ENCODE results near the gene SLC16A3. TPM values are rescaled to one million over a fixed set of nuclear protein-coding genes. Genes with fewer than 3 reads are reported as not detected.

SLC16A3 gene
- total RNA-seq, 1 donor from 2014 or later: 21.0 TPM

DNA sequence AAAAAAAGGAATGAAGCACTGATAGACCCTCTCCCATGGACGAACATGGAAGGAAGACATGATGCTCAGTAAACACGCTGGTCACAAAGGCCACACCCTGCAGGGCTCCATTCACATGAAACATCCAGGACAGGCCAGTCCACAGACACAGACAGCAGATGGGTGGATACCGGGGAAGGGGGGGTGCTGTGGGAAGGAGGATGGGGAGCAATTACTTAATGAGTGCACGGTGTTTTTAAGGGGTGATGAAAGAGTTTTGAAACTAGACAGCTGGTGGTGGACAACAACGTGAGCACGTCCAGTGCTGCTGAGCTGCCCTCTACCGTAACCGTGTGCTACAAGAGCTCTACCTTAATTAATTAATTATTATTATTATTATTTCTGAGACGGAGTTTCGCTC lies 6.0 kb upstream of the SLC16A3 start:
- Histone ChIP-seq H4K20me1 (ENCODE audit: low read depth) (no peaks in the 10 kb centered on the region), H3K9ac (no peak overlapping the region), H2AFZ (replicated peaks) (no peak overlapping the region), H3K27me3 (peaks cover 48% of the 10 kb centered on the region), H3F3A (ENCODE audit: low read depth) (peaks cover under 1% of the 10 kb centered on the region), H3K4me2 (no peak overlapping the region), H3K9me3 (ENCODE audit: low read depth) (no peaks in the 10 kb centered on the region), H3K79me2 (ENCODE audit: low read depth) (no peaks in the 10 kb centered on the region), H3K36me3 (no peaks in the 10 kb centered on the region), H3K4me3 (no peak overlapping the region), H3K4me1 (no peaks in the 10 kb centered on the region), H3K27ac (no peak overlapping the region)
- peaks cover 7% of the 10 kb centered on the region for H3K9me3 Mint-ChIP-seq
- H3K27me3 Mint-ChIP-seq (ENCODE audit: insufficient read depth, low read depth): peaks cover 18% of the 10 kb centered on the region
- no peak overlapping the region for H3K4me3 Mint-ChIP-seq
- no peak for DNase-seq (ENCODE audit: low spot score)
- H3K27ac Mint-ChIP-seq: no peak overlapping the region
- TF ChIP-seq EZH2phosphoT487 (IDR thresholded peaks at IDR 0.05) (no peak), EZH2 (IDR thresholded peaks at IDR 0.05) (no peak)
- TF ChIP-seq, protein P1, sequence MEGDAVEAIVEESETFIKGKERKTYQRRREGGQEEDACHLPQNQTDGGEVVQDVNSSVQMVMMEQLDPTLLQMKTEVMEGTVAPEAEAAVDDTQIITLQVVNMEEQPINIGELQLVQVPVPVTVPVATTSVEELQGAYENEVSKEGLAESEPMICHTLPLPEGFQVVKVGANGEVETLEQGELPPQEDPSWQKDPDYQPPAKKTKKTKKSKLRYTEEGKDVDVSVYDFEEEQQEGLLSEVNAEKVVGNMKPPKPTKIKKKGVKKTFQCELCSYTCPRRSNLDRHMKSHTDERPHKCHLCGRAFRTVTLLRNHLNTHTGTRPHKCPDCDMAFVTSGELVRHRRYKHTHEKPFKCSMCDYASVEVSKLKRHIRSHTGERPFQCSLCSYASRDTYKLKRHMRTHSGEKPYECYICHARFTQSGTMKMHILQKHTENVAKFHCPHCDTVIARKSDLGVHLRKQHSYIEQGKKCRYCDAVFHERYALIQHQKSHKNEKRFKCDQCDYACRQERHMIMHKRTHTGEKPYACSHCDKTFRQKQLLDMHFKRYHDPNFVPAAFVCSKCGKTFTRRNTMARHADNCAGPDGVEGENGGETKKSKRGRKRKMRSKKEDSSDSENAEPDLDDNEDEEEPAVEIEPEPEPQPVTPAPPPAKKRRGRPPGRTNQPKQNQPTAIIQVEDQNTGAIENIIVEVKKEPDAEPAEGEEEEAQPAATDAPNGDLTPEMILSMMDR (IDR thresholded peaks at IDR 0.05): no peak
- H3K36me3 Mint-ChIP-seq: no peaks in the 10 kb centered on the region
- H3K4me1 Mint-ChIP-seq: no peaks in the 10 kb centered on the region

DNA sequence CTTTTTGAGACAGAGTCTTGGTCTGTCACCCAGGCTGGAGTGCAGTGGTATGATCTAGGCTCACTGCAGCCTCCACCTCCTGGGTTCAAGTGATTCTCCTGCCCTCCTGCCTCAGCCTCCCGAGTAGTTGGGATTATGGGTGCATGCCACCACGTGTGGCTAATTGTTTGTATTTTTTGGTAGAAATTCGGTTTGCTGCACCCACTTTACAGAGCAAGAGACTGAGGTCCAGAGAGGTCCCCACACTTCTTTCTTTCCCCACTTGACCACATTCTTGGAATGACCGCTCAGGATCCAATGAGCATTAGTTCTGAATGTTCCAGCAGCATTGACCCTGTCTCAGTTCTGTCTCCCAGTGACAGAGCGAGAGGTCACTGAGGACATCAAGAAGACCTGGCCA lies 5.3 kb upstream of the SLC16A3 start:
- no peaks in the 10 kb centered on the region for H3K79me2 ChIP-seq (ENCODE audit: low read depth)
- DNase-seq (ENCODE audit: low spot score): no peak
- no peak overlapping the region for H2AFZ ChIP-seq (replicated peaks)
- H3K4me2 ChIP-seq: no peak overlapping the region
- H3K9me3 ChIP-seq (ENCODE audit: low read depth): no peaks in the 10 kb centered on the region
- H3K4me1 ChIP-seq: peaks cover 5% of the 10 kb centered on the region
- peak overlapping the region; percentile 41 for H3K4me3 Mint-ChIP-seq
- peaks cover 21% of the 10 kb centered on the region for H3K27me3 Mint-ChIP-seq (ENCODE audit: insufficient read depth, low read depth)
- H3K27ac Mint-ChIP-seq: no peak overlapping the region
- H3K27me3 ChIP-seq: peaks cover 55% of the 10 kb centered on the region
- H3K9ac ChIP-seq: no peak overlapping the region
- peaks cover 7% of the 10 kb centered on the region for H3K9me3 Mint-ChIP-seq
- no peaks in the 10 kb centered on the region for H3K36me3 ChIP-seq
- no peak overlapping the region for H3K27ac ChIP-seq
- no peaks in the 10 kb centered on the region for H3K4me1 Mint-ChIP-seq
- peaks cover 8% of the 10 kb centered on the region for H3F3A ChIP-seq (ENCODE audit: low read depth)
- TF ChIP-seq EZH2 (IDR thresholded peaks at IDR 0.05) (no peak), EZH2phosphoT487 (IDR thresholded peaks at IDR 0.05) (no peak)
- TF ChIP-seq, protein P1 (IDR thresholded peaks at IDR 0.05): no peak
- no peaks in the 10 kb centered on the region for H3K36me3 Mint-ChIP-seq
- H3K4me3 ChIP-seq: no peak overlapping the region
- peaks cover 4% of the 10 kb centered on the region for H4K20me1 ChIP-seq (ENCODE audit: low read depth)

DNA sequence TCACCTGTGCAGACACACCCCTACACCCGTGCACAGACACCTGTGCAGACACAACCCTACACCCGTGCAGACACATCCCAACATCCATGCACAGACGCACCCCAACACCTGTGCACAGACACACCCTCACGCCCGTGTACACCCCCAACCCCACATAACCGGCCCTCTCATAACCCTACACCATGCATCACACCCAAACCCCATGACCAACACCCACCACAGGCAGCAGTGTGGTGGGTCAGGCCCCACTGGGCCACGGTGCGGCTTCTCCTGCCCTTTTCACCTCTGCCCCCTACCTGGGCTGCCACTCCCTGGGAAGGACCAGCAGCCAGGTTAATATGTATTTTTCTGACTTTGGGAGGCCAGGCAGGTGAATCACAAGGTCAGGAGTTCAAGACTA lies 4.2 kb upstream of the SLC16A3 start:
- Histone ChIP-seq H3K27ac (no peak overlapping the region), H3F3A (ENCODE audit: low read depth) (peaks cover 15% of the 10 kb centered on the region), H2AFZ (replicated peaks) (no peak overlapping the region), H3K36me3 (no peaks in the 10 kb centered on the region), H3K4me2 (no peak overlapping the region), H3K79me2 (ENCODE audit: low read depth) (no peaks in the 10 kb centered on the region), H3K9me3 (ENCODE audit: low read depth) (no peaks in the 10 kb centered on the region), H4K20me1 (ENCODE audit: low read depth) (peaks cover 8% of the 10 kb centered on the region), H3K27me3 (peaks cover 67% of the 10 kb centered on the region), H3K4me1 (peaks cover 7% of the 10 kb centered on the region), H3K9ac (no peak overlapping the region), H3K4me3 (no peak overlapping the region)
- TF ChIP-seq EZH2phosphoT487 (IDR thresholded peaks at IDR 0.05): no peak
- H3K4me1 Mint-ChIP-seq: no peaks in the 10 kb centered on the region
- no peaks in the 10 kb centered on the region for H3K36me3 Mint-ChIP-seq
- H3K4me3 Mint-ChIP-seq: peak overlapping the region; percentile 48
- peak overlapping the region; percentile 79 for H3K27ac Mint-ChIP-seq
- peaks cover 7% of the 10 kb centered on the region for H3K9me3 Mint-ChIP-seq
- no peak for DNase-seq (ENCODE audit: low spot score)
- peaks cover 19% of the 10 kb centered on the region for H3K27me3 Mint-ChIP-seq (ENCODE audit: insufficient read depth, low read depth)

DNA sequence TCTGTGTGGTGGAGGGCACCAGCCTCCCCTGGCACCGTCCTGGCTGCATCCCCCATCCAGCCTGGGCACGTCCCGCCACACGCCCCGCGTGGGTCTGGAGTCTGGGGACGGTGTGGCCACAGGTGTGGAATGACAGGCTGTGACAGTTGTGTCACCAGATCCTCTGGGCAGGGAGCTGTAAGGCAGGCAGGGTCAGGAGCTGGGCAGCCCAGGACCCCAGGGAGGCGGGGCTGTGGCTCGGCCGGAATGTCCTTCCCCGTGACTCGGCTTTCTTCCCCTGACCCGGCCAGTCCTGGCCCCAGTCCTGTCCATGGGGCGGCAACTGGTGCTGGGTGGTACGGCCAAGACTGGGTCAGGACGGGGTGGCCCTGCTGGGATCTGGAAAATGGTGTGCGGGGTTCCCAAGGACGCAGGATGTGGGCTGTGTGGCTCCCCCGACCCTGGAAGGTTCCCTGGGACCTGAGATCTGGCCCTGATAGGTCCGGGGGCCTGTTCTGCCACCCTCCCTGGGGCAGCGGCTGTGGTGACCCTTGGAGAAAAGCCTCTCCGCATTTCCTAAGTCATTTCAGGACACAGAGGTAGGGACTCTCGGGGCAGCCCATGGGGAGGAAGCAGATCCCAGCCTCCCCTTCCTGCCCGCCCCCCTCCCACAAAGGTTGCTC lies 3.3 kb upstream of the SLC16A3 start:
- Histone ChIP-seq H3K4me3 (no peak overlapping the region), H3K4me1 (peaks cover 12% of the 10 kb centered on the region), H3K9me3 (ENCODE audit: low read depth) (no peaks in the 10 kb centered on the region), H3K4me2 (no peak overlapping the region), H3K9ac (no peak overlapping the region), H3K27ac (no peak overlapping the region), H3K36me3 (no peaks in the 10 kb centered on the region), H3F3A (ENCODE audit: low read depth) (peaks cover 24% of the 10 kb centered on the region), H3K79me2 (ENCODE audit: low read depth) (no peaks in the 10 kb centered on the region), H4K20me1 (ENCODE audit: low read depth) (peaks cover 16% of the 10 kb centered on the region), H2AFZ (replicated peaks) (no peak overlapping the region), H3K27me3 (peaks cover 75% of the 10 kb centered on the region)
- Mint-ChIP-seq H3K27ac (no peak overlapping the region), H3K4me3 (no peak overlapping the region), H3K36me3 (no peaks in the 10 kb centered on the region), H3K27me3 (ENCODE audit: insufficient read depth, low read depth) (peaks cover 24% of the 10 kb centered on the region), H3K4me1 (peaks cover 5% of the 10 kb centered on the region), H3K9me3 (peaks cover 6% of the 10 kb centered on the region)
- DNase-seq (ENCODE audit: low spot score): peak; percentile 40
- TF ChIP-seq EZH2 (IDR thresholded peaks at IDR 0.05) (no peak), EZH2phosphoT487 (IDR thresholded peaks at IDR 0.05) (no peak)
- TF ChIP-seq, protein P1 (IDR thresholded peaks at IDR 0.05): no peak

Measured in neural progenitor cell (in vitro differentiated cells).